HG03442 (cell line): ENCODE data around the gene LRRD1.
"Not testable (repeated sequence)": the region's sequence is repeated elsewhere in the genome, so short reads cannot be mapped to it uniquely, and the experiment has no call there.

Experiments used
- ATAC-seq: cut with Tn5 transposase; IDR thresholded peaks from one replicate; pipeline ENCODE4 v1.9.1; 2021; ENCODE audit warnings: mild to moderate bottlenecking, moderate library complexity; ENCODE audit not compliant: unreplicated experiment

LRRD1 gene

DNA sequence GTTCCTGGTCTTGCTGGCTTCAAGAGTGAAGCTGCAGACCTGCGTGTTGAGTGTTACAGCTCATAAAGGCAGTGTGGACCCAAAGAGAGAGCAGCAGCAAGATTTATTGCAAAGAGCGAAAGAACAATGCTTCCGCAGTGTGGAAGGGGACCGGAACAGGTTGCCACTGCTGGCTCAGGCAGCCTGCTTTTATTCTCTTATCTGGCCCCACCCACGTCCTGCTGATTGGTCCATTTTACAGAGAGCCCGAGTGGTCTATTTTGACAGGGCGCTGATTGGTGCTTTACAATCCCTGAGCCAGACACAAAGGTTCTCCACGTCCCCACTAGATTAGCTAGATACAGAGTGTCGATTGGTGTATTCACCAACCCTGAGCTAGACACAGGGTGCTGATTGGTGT is 36.2 kb downstream of the LRRD1 start:
- ATAC-seq = not testable (repeated sequence)

DNA sequence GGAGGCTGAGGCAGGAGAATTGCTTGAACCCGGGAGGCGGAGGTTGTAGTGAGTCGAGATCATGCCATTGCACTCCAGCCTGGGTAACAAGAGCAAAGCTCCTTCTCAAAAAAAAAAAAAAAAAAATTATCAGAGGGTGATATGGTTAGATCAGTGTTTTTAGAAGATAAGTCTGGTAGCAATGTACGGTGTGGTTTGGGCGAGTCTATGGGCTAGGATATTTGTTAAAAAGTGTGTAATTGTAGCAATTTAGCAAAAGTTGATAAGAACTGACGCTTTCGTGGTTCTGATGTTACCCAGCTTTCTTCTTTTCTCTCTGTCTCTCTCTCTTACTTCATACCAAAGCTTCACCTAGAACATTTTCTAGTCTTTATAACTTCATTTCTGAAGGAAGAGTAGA is 37.8 kb downstream of the LRRD1 start:
- no peak for ATAC-seq

DNA sequence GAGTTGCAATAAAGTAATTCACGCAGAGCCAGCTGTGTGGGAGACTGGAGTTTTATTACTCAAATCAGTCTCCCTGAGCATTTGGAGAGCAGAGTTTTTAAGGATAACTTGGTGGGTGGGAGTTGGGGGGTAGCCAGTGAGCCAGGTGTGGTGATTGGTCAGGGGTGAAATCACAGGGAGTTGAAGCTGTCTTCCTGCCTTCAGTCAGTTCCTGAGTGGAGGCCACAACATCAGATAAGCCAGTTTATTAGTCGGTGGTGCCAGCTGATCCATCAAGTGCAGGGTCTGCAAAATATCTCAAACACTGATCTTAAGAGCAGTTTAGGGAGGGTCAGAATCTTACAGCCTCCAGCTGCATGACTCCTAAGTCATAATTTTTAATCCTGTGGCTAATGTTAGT is 41.4 kb downstream of the LRRD1 start:
- no peak for ATAC-seq

DNA sequence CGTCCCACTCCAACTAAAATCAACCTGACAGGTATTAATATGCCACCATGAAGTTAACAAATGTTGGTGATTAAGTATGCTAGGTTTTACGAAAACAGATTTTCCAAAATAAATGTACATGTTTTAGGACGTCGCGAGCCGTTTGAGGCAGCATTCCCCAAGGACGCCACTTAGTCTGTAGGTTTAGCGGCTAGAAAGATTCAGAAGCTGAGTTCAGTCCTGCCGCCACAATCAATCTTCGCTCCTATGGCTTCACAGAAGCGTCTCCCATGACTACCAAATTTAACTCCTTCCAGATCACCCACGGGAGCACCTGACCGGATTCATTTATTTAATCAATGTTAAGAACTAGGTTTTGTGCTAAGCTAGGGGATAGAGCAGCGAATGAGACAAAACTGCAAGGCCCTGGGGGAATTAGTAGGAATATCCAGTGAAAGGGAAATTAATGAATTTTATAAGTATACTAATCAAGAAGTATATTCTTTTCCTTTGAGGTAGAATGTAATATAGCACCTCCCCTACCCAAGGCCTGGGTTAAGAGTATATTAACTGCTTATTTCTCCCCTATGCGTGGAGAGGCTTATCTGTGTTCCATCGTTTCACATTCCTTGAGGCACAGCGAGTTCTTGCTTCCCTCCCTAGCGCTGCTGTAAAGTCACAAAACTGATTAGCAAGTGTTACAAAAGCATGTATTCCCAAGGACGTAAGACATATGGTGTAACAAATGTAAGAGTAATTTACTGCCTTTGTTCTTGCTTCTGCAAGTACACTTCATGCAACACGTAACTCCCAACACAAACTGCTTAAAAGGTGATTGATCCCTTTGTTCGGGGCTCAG is 43.7 kb downstream of the LRRD1 start:
- no peak for ATAC-seq

DNA sequence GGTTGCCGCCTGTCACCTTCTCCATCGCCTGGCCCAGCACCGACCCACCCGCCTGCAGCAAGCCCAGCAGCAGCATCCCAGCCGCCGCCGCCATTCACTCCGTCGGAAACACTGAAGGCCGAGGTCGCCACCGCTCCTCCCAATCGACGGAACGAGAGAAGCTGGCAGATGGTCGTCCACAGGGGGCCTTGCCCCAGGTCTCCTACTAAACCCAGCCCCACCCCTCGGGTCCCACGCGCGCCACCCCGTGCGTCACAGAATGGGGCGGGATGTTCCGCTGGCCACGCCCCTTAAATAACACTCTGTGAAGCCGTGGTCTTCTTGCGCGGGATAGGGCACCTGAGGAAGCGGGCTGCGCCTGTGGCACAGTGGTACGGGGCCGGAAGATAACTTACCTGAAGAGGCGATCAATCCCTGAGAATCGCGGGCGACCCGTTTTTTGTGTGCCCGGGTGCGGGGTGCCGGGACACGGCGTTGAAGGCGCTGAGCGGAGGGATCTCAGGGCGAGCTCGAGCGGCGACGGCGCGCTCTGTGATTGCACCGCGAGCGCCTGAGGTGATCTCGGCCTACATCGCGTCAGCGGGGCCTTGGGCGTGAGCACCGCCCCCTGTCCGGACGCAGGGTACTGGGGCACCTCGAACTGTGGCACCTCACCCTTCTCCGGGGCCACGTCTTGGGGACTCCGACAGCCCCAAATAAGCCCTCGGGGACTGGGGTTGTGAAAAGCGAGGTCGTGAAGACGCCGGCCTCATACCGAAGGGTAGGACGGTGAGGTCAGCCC is 44.5 kb downstream of the LRRD1 start, which contains the start of gene CYP51A1:
Gene CYP51A1 (minus strand): TSS at position 207 of the 781 bp plus-strand sequence. CDS start 113 bp downstream, at position 94.
- peak; percentile 89 for ATAC-seq

DNA sequence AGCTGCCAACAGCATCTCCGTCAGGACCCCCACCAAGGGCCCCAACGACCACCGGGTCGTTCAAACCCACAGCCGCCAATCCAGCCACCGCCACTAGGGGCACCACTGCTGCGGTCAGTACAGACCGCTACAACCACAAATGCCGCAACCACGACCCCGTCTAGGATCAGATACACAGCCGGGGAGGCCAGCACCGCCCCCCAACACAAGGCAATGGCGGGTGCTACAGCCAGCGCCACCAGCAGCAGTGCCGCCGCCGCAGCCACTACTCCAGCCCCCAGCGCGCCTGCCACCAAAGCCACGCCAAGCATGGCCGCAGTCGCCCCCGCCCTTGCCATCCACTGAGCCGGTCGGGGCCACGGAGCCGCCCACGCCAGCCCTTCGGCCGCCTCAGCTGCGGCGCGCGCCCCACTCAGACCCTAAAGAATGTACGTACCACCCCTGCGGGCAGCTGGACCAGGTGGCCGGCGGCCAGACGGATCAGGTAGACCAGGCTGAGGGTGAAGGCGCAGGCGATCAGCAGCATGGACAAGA is 45.1 kb downstream of the LRRD1 start:
- peak; percentile 23 for ATAC-seq

DNA sequence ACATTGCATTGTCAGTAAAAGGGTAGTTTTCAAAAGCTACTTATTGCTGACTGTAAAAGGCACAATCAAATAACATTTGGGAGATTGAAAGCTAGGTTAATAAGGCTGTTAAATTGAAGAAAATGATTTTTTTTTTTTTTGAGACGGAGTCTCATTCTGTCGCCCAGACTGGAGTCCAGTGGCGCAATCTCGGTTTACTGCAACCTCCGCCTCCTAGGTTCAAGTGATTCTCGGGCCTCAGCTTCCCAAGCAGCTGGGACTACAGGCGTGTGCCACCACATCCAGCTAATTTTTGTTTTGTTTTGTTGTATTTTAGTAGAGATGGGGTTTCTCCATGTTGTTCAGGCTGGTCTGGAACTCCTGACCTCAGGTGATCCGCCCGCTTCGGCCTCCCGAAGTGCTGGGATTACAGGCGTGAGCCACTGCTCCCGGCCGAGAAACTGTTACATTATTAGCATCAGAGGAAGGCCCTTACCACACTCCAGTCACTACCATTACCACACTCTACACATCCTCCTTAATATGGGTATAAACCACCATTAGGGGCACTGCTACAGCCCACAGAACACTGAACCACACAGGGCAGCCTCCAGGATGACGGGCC is 45.7 kb downstream of the LRRD1 start:
- peak; percentile 7 for ATAC-seq

DNA sequence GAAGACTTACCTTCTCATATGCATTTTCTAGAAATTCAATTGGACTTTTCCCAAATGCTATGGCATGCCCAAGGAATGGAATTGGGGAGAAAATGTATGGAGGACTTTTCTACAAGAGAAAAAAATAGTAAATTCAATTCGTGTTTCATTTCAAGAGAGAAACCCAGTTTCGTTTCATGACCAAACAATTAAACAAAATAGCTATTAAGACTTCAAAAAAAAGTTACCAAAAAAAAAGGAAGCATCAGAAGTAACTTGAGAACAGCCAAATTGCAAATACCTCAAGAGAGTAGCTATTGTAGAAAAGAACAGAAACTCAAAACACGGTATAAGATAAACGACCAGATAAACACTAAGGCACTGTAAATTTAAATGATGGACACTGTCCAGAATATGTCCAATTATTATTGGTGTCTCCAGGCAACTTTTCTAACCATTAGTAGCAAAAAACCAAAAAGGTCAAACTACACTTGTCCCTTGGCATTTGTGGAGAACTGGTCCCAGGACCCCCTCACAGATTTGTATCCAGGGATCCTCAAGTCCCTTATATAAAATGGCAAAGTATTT is 47.1 kb downstream of the LRRD1 start:
- ATAC-seq = no peak

DNA sequence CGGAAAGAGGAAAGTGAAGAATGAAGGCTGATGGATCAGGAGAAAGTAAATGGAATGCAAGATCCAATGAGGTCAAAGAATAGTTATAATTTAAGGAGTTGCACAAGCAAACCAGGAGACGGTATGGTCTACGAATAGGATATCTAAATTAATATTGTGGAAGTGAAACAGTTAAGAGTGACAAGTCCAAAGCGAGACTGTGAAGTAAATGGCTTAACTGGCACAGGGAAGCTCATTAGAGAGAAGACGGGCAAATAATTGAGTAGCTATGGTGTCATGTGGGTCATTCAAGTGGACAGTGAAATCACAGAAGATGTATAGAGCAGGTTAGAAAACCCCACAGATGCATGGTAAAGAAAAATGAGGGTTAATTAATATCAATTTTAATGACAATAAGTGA is 47.8 kb downstream of the LRRD1 start:
- no peak for ATAC-seq

DNA sequence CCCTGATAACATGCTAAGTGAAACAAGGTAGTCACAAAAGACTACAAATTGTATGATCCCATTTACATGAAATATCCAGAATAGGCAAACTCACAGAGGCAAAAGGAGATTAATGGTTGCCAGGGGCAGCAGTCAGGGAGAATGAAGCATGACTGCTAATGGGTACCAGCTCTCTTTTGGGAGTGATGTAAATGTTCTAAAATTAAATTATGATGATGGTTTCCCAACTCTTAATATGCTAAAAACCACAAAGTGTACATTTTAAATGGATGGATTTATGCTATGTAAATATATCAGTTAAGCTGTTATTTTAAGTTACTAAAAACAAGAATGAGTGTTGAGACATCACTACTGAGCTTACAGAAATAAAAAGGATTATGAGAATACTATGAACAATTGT is 57.3 kb downstream of the LRRD1 start:
- no peak for ATAC-seq

DNA sequence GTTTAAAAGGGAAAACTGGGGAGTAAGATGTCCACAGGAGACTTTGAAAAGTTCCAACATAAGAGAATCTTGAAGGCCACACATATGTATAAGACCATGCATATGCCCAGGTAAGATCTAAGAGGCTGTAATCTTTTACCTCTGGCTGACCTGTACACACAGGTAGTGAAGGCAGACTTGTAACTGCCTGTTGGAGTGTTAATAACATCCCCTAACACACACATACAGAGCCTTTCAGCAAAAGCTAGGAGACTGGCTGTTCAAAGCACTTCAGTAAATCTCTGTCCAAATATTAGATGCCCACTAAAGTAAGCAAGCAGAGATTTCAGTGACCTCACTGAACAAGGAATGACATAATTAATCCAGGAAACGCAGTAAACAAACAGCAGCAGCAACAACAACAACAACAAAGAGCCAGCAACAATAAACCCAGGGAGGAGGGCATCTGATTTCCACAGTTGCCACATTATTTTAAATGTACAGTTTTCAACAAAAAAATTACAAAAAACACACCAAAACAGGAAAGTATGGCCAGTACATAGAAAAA is 59.7 kb downstream of the LRRD1 start:
- no peak for ATAC-seq

DNA sequence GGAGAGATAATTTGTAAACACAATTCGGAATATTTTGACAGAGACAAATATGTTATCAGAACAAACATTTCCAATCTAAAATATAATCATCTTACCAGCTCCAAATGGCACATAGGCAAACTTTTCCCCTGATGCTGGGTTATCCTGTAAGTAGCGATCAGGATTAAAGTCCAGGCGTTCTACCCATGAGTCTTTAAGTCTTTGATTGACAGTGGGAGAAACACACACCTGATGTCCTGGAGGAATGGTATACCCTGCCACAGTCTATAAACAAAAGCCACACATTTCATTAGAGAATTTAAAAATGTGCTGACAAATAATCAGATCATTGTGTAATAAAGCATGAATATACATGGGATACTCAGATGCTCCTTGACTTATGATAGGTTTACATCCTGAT is 62.0 kb downstream of the LRRD1 start:
- no peak for ATAC-seq

DNA sequence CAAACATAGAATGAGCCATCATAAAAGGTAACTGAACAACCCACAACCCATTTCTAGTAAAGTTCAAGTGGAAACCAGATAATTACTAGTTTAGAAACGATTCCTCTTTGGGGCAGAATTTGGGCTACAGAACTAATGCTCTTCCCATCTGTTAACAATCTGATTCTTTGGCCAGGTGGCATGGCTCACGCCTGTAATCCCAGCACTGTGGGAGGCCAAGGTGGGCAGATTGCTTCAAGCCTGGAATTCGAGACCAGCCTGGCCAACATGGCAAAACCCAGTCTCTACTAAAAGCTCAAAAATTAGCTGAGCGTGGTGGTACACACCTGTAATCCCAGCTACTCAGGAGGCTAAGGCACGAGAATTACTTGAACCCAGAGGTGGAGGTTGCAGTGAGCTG is 63.1 kb downstream of the LRRD1 start:
- ATAC-seq = no peak

DNA sequence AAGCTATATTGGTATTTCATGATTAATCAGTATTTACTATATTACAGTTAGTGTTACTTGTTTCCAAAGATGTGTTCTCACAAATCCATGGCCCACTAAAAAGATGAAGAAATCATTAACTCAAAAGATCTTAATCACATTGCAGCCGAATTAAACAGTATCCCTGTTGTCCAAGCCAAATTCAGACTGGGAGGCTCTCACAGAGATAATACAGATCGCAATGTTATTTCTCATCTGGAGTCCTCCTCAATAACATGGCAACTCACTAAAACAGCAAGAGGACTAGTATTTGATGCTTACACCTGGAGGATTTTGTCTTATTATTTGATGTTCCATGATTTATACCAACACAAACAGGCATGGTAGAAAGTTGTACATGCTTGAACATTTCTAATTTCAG is 68.1 kb downstream of the LRRD1 start:
- ATAC-seq = no peak

DNA sequence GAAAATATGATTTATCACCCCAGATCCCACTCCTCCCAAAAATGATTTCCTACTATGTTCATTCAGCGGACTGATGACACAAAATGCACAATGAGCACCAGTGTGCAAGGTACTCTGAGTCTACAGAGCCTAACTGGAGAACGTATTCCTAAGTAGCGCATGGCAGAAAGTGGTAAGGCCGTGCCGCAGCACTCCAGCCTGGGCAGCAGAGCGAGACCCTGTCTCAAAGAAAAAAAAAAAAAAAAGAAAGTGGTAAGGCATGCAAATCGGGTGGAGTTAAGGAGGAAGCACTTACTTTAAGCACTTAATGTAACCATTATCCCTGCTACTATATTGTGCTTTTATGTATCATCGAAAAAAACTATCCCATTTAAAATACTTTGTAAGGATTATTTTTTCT is 70.1 kb downstream of the LRRD1 start:
- no peak for ATAC-seq

DNA sequence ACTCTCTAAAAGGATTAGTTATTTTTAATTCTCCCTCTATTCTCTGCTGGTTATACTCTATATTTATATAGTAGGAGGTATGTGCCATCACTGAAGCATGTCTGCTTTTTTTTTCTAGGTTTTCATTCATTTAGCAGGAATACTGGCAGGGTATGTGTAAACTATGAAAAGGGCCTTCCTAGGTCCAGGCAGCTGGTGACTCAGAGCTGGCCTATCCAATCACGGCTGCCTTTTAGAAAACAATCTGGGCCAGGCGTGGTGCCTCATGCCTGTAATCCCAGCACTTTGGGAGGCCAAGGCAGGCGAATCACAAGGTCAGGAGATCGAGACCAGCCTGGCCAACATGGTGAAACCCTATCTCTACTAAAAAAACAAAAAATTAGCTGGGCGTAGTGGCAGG is 76.1 kb downstream of the LRRD1 start:
- not testable (repeated sequence) for ATAC-seq

DNA sequence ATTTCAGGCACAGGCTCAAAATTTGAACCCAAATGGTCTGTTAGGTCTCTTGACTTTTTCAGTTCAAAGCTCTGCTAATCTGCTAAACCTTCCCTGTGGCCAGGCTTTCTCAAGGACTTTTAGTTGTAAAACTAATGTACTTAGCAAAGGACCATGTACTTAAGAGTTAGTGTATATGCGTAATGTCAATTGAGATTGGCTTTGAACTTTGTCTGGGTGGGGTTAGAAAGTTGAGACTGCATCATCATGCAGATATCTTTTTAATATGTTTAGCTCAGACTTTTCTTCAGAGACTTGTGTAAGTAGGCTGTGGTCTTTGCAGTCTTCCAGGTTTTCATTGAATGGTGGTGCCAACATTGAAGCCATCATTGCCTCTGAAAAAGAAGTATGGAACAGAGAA is 78.4 kb downstream of the LRRD1 start:
- no peak for ATAC-seq

DNA sequence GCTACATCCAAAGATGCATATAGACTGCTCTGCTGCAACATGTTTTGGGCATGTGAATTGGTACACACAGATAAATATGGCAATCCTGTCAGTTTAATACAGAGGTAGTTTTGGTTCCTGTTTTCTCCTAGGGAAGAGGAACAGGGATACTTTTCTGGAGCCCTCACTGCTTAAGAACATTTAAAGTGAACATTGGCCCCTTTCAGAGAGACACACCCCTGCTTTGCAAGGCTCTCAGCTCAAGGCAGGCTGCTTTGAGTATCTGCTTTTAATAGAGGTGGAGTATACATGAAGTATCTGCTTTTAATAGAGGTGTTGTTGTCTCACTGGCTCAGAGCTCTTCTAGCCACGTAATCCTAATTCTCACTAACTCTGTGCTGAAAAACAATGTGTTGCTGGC is 83.6 kb downstream of the LRRD1 start:
- no peak for ATAC-seq
